Measurements from ENCODE around the gene SH3BP4.
"Not testable (repeated sequence)": the region's sequence is repeated elsewhere in the genome, so short reads cannot be mapped to it uniquely, and the experiment has no call there.

The SH3BP4 gene

GRCh38 chr2:235054475-235054874, 102.7 kb downstream of the SH3BP4 start:
- no peak for DNase-seq (ENCODE audit: low read depth in 2 of 2, low spot score in 1 of 2)

GRCh38 chr2:235054919-235055318, 103.1 kb downstream of the SH3BP4 start:
- no peak for DNase-seq (ENCODE audit: low read depth in 2 of 2, low spot score in 1 of 2)

- no peak for DNase-seq (ENCODE audit: low read depth in 2 of 2, low spot score in 1 of 2)
Observed at GRCh38 chr2:235055891-235056516, 104.2 kb downstream of the SH3BP4 start.

GRCh38 chr2:235056768-235057167, 105.0 kb downstream of the SH3BP4 start:
- DNase-seq (ENCODE audit: low read depth in 2 of 2, low spot score in 1 of 2): no peak

- DNase-seq (ENCODE audit: low read depth in 2 of 2, low spot score in 1 of 2): not testable (repeated sequence)
Observed at GRCh38 chr2:235057616-235058015, 105.8 kb downstream of the SH3BP4 start.

GRCh38 chr2:235059161-235059560, 107.3 kb downstream of the SH3BP4 start:
- no peak for DNase-seq (ENCODE audit: low read depth in 2 of 2, low spot score in 1 of 2)

- DNase-seq (ENCODE audit: low read depth in 2 of 2, low spot score in 1 of 2): no peak
Observed at GRCh38 chr2:235061656-235062055, 109.8 kb downstream of the SH3BP4 start.

- no peak for DNase-seq (ENCODE audit: low read depth in 2 of 2, low spot score in 1 of 2)
Observed at GRCh38 chr2:235063471-235063961, 111.7 kb downstream of the SH3BP4 start.

- DNase-seq (ENCODE audit: low read depth in 2 of 2, low spot score in 1 of 2): no peak
Observed at GRCh38 chr2:235064976-235065375, 113.2 kb downstream of the SH3BP4 start.

- DNase-seq (ENCODE audit: low read depth in 2 of 2, low spot score in 1 of 2): no peak
Observed at GRCh38 chr2:235066490-235066889, 114.7 kb downstream of the SH3BP4 start.

- DNase-seq (ENCODE audit: low read depth in 2 of 2, low spot score in 1 of 2): no peak
Observed at GRCh38 chr2:235066895-235067294, 115.1 kb downstream of the SH3BP4 start.

GRCh38 chr2:235068701-235069100, 116.9 kb downstream of the SH3BP4 start:
- DNase-seq (ENCODE audit: low read depth in 2 of 2, low spot score in 1 of 2): no peak

GRCh38 chr2:235070063-235070706, 118.4 kb downstream of the SH3BP4 start:
- no peak for DNase-seq (ENCODE audit: low read depth in 2 of 2, low spot score in 1 of 2)

GRCh38 chr2:235073868-235074413, 122.1 kb downstream of the SH3BP4 start:
- no peak for DNase-seq (ENCODE audit: low read depth in 2 of 2, low spot score in 1 of 2)

- no peak for DNase-seq (ENCODE audit: low read depth in 2 of 2, low spot score in 1 of 2)
Observed at GRCh38 chr2:235077046-235077445, 125.2 kb downstream of the SH3BP4 start.

- DNase-seq (ENCODE audit: low read depth in 2 of 2, low spot score in 1 of 2): no peak
Observed at GRCh38 chr2:235078182-235078581, 126.4 kb downstream of the SH3BP4 start.

- DNase-seq (ENCODE audit: low read depth in 2 of 2, low spot score in 1 of 2): no peak
Observed at GRCh38 chr2:235078914-235079472, 127.2 kb downstream of the SH3BP4 start.

- no peak for DNase-seq (ENCODE audit: low read depth in 2 of 2, low spot score in 1 of 2)
Observed at GRCh38 chr2:235080101-235080500, 128.3 kb downstream of the SH3BP4 start.

GRCh38 chr2:235082578-235083338, 130.9 kb downstream of the SH3BP4 start:
- no peak for DNase-seq (ENCODE audit: low read depth in 2 of 2, low spot score in 1 of 2)

- no peak for DNase-seq (ENCODE audit: low read depth in 2 of 2, low spot score in 1 of 2)
Observed at GRCh38 chr2:235083822-235084221, 132.0 kb downstream of the SH3BP4 start.

- no peak for DNase-seq (ENCODE audit: low read depth in 2 of 2, low spot score in 1 of 2)
Observed at GRCh38 chr2:235084424-235084823, 132.6 kb downstream of the SH3BP4 start.
